CD8-positive, alpha-beta memory T cell (primary cell): ENCODE data around the gene WIZ. TPM values are rescaled to one million over a fixed set of nuclear protein-coding genes. Genes with fewer than 3 reads are reported as not detected.

Experiments
- CTCF ChIA-PET: fragments of 350-600 bp; sonication (Branson Sonifier 250); formaldehyde crosslinking; loops from one replicate; lab custom pipeline; 2021; ENCODE audit warnings: antibody characterized with exemption; lab: Charles Lee
- POLR2A ChIA-PET: fragments of 350-600 bp; sonication (Branson Sonifier 250); formaldehyde crosslinking; loops from one replicate; lab custom pipeline; 2021; ENCODE audit warnings: antibody characterized with exemption; lab: Charles Lee
- DNase-seq, 5 donors: peaks; one replicate each; pipeline versions ENCODE4 v3.0.0 to v3.0.0-alpha.2; 2020 to 2022; ENCODE audit warnings: mixed read lengths in 1 of 5
- H3K27ac ChIP-seq: one replicate; pipeline ENCODE4 v1.7.0; 2013; ENCODE audit warnings: low read depth, mild to moderate bottlenecking, low read length, moderate library complexity
- H3K27me3 ChIP-seq: 2 replicates; pipeline ENCODE4 v1.7.0; 2013; ENCODE audit warnings: low read length, mild to moderate bottlenecking; ENCODE audit not compliant: insufficient read depth, poor library complexity, severe bottlenecking
- H3K36me3 ChIP-seq: 2 replicates; pipeline ENCODE4 v1.7.0; 2013; ENCODE audit warnings: mild to moderate bottlenecking, low read length, moderate library complexity; ENCODE audit not compliant: insufficient read depth
- H3K4me1 ChIP-seq: 2 replicates; pipeline ENCODE4 v1.7.0; 2013; ENCODE audit warnings: mild to moderate bottlenecking, low read length, moderate library complexity; ENCODE audit not compliant: insufficient read depth
- H3K4me3 ChIP-seq: 2 replicates; pipeline ENCODE4 v1.7.0; 2013; ENCODE audit warnings: mild to moderate bottlenecking, low read length
- H3K9me3 ChIP-seq: 2 replicates; pipeline ENCODE4 v1.7.0; 2013; ENCODE audit warnings: mild to moderate bottlenecking, low read length
- H3K27ac Mint-ChIP-seq, 8 donors: one replicate each; pipeline ENCODE4 v1.8.0; 2020 to 2021; ENCODE audit warnings: mixed read lengths in 8 of 8, mild to moderate bottlenecking in 6 of 8, inconsistent platforms in 3 of 8, moderate library complexity in 3 of 8
- H3K27me3 Mint-ChIP-seq, 2 donors: one replicate each; pipeline ENCODE4 v1.8.0; 2020 to 2021; ENCODE audit warnings: mixed read lengths in 2 of 2, mild to moderate bottlenecking in 1 of 2, moderate library complexity in 1 of 2
- H3K36me3 Mint-ChIP-seq, 3 donors: one replicate each; pipeline ENCODE4 v1.8.0; 2020 to 2021; ENCODE audit warnings: mixed read lengths in 3 of 3, inconsistent platforms in 1 of 3, mild to moderate bottlenecking in 1 of 3
- H3K4me1 Mint-ChIP-seq, 3 donors: one replicate each; pipeline ENCODE4 v1.8.0; 2020 to 2021; ENCODE audit warnings: mixed read lengths in 3 of 3, inconsistent platforms in 1 of 3, mild to moderate bottlenecking in 1 of 3
- H3K4me3 Mint-ChIP-seq, 7 donors: one replicate each; pipeline ENCODE4 v1.8.0; 2020 to 2021; ENCODE audit warnings: mixed read lengths in 7 of 7, mild to moderate bottlenecking in 6 of 7, moderate library complexity in 4 of 7, inconsistent platforms in 2 of 7
- H3K9me3 Mint-ChIP-seq, 5 donors: one replicate each; pipeline ENCODE4 v1.8.0; 2020 to 2022; ENCODE audit warnings: mixed read lengths in 5 of 5, mild to moderate bottlenecking in 3 of 5, moderate library complexity in 2 of 5, inconsistent platforms in 1 of 5
- polyA plus RNA-seq: library from polyadenylated mRNA; unstranded; fragments of 300-500 nt; fragmentation: Illumina TruSeq; gene quantifications from one replicate; pipeline ENCODE4 v1.2.3, GENCODE V29; 2021
- total RNA-seq, 2 experiments: library from RNA; stranded (reverse); gene quantifications; one replicate each; pipeline ENCODE4 v1.2.3, GENCODE V29; 2021

Gene WIZ, protein sequence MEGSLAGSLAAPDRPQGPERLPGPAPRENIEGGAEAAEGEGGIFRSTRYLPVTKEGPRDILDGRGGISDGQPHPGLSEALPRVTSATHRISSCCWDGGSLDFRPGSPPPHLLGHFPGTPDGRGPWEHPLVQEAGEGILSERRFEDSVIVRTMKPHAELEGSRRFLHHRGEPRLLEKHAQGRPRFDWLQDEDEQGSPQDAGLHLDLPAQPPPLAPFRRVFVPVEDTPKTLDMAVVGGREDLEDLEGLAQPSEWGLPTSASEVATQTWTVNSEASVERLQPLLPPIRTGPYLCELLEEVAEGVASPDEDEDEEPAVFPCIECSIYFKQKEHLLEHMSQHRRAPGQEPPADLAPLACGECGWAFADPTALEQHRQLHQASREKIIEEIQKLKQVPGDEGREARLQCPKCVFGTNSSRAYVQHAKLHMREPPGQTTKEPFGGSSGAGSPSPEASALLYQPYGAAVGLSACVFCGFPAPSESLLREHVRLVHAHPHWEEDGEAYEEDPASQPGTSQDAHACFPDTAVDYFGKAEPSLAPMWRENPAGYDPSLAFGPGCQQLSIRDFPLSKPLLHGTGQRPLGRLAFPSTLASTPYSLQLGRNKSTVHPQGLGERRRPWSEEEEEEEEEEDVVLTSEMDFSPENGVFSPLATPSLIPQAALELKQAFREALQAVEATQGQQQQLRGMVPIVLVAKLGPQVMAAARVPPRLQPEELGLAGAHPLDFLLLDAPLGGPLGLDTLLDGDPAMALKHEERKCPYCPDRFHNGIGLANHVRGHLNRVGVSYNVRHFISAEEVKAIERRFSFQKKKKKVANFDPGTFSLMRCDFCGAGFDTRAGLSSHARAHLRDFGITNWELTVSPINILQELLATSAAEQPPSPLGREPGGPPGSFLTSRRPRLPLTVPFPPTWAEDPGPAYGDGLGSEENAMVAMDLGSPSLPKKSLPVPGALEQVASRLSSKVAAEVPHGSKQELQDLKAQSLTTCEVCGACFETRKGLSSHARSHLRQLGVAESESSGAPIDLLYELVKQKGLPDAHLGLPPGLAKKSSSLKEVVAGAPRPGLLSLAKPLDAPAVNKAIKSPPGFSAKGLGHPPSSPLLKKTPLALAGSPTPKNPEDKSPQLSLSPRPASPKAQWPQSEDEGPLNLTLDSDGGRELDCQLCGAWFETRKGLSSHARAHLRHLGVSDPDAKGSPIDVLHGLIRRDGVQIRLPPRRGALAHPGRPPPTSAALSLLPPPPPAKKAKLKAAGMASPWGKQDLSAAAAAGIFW (N-terminal part only)
- 10 to 100 TPM; 28.9 to 31.2 TPM for total RNA-seq
- 1.8 TPM for polyA plus RNA-seq

DNA sequence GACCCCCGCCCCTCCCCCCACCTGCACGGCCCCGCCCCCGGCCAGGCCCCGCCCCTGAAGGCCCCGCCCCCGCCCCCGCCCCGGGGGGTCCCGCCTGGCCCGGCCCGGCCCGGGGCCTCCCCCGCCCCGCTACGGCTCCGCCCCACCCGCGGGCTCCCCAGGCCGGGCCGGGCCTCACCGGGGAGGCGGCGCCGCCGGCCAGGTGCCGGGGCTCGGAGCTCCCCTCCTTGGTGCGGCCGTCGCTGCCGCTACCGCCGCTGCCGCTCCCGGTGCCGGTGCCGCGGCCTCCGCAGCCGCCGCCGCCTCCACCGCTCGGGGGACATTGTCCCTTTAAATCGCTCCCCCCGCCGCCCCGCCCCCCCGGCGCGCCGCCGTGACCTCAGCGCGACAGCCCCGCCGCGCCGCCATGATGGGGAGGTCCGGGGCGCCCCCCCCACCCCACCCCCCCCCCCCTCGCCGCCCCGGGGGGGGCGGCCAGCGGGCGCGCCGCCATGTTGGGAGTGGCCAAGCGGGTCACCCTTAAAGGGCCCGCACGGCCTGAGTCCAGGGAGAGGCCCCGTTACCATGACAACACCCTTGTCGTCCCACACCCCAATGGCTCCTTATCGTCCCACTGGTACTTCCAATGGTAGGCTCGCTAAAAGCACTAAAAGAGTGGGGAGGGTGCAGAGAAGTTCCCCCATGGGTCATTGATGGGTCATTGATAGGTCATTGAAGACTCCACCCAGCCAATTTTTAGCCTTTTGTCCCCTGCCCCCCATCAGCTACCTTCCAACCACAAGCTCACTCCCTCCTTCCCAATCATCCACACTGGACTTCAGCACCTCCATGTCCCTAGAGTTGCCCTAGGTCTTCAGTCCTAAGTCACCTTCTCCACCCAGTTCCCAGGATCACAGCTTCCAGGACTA lies at the start of gene WIZ:
Gene WIZ, minus strand, starts transcription at position 337 of the 908 bp plus-strand sequence. CDS start 1,649 bp downstream, outside the sequence.
- Mint-ChIP-seq H3K27me3 (peaks cover 0 to 8% of the 10 kb centered on the region in 2 donors), H3K27ac (peak within 1 kb of the TSS; percentile 90 to 98 (median 96)), H3K4me3 (peak within 1 kb of the TSS; percentile 79 to 94 (median 82)), H3K9me3 (no peaks in the 10 kb centered on the region), H3K36me3 (peaks cover 8 to 43% (median 9%) of the 10 kb centered on the region in 3 donors), H3K4me1 (peaks cover 25 to 37% (median 28%) of the 10 kb centered on the region in 3 donors)
- H3K9me3 ChIP-seq, result no peaks in the 10 kb centered on the region
- H3K4me3 ChIP-seq, result peak within 1 kb of the TSS; percentile 23
- H3K36me3 ChIP-seq, result peaks cover 24% of the 10 kb centered on the region
- peak within 1 kb of the TSS; percentile 27 for H3K27ac ChIP-seq
- DNase-seq, result peak; percentile 76 to 89 (median 85)
- POLR2A ChIA-PET, result interaction anchor here (0.5 to 1.7 kb wide), 3 partner anchors 14 to 62 kb away, joined by 3 to 7 read pairs (median 6); partner anchors contain the start of gene AKAP8L
- peaks cover 6% of the 10 kb centered on the region for H3K4me1 ChIP-seq
- H3K27me3 ChIP-seq, result no peaks in the 10 kb centered on the region
- CTCF ChIA-PET, result interaction anchor here (0.6 to 4.3 kb wide), 4 partner anchors 9 to 106 kb away, joined by 3 to 23 read pairs (median 12); partner anchors contain the start of gene AKAP8L

DNA sequence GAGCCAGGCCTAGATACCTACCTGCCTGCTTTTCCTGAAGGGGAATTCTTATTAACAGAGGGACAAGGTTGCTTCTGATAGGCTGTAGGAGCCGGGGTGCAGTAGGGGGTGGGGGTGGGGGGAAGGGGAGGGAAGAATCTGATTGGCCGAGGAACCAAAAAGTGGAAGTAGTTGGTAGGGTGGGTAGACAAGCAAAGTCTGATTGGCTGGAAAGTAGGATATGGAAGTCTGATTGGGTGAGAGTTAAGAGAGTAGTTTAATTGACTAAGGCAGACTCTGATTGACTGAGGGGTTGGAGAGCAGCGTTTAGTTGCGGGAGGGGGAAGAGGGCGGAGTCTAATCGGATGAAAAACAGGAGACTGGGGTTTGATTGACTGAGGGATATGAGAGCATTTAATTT lies 49.2 kb upstream of the WIZ start:
- Mint-ChIP-seq H3K27me3 (peaks cover 0 to 2% of the 10 kb centered on the region in 2 donors), H3K9me3 (no peaks in the 10 kb centered on the region), H3K36me3 (no peaks in the 10 kb centered on the region), H3K27ac (peak overlapping the region in 2 of 8 donors; percentile 37 to 87), H3K4me3 (no peak overlapping the region), H3K4me1 (peaks cover 3 to 19% (median 5%) of the 10 kb centered on the region in 3 donors)
- no peaks in the 10 kb centered on the region for H3K36me3 ChIP-seq
- no peaks in the 10 kb centered on the region for H3K27me3 ChIP-seq
- ChIA-PET CTCF (no interaction called here), POLR2A (no interaction called here)
- no peak for DNase-seq
- no peaks in the 10 kb centered on the region for H3K9me3 ChIP-seq
- no peaks in the 10 kb centered on the region for H3K4me1 ChIP-seq
- no peak overlapping the region for H3K4me3 ChIP-seq
- H3K27ac ChIP-seq, result no peak overlapping the region

DNA sequence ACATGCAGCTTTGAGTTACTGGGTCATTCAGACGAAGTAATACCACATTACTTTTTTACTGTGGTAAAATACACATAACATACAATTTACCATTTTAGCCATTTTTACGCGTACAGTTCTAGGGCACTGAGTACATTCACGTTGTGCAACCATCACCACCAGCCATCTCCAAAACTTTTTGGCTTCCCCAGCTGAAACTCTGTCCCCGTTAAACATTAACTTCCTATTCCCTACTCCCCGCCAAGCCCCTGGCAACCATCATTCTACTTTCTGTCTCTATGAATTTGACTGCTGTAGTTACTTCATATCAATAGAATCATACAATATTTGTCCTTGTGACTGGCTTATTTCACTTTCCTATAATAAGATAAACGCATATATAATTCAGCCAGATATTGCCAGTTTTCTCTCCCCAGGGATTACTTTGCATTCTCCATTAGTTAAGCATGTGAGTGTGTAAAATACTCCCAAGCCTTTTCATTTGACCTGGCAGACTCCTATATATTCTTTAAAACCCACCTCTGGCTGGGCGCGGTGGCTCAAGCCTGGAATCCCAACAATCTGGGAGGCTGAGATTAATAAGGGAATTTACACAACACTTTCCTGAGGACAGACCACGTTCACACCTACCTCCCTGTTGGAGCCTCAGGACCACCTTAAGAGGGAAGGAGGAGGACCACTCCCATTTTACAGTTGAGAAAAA lies 48.6 kb upstream of the WIZ start:
- H3K9me3 Mint-ChIP-seq, result no peaks in the 10 kb centered on the region
- peaks cover 3 to 19% (median 5%) of the 10 kb centered on the region in 3 donors for H3K4me1 Mint-ChIP-seq
- Histone ChIP-seq H3K9me3 (no peaks in the 10 kb centered on the region), H3K27ac (no peak overlapping the region), H3K4me1 (no peaks in the 10 kb centered on the region), H3K27me3 (no peaks in the 10 kb centered on the region), H3K4me3 (no peak overlapping the region), H3K36me3 (no peaks in the 10 kb centered on the region)
- no peaks in the 10 kb centered on the region for H3K36me3 Mint-ChIP-seq
- ChIA-PET POLR2A (no interaction called here), CTCF (no interaction called here)
- no peak overlapping the region for H3K27ac Mint-ChIP-seq
- DNase-seq, result no peak
- H3K27me3 Mint-ChIP-seq, result peaks cover 0 to 2% of the 10 kb centered on the region in 2 donors
- no peak overlapping the region for H3K4me3 Mint-ChIP-seq

DNA sequence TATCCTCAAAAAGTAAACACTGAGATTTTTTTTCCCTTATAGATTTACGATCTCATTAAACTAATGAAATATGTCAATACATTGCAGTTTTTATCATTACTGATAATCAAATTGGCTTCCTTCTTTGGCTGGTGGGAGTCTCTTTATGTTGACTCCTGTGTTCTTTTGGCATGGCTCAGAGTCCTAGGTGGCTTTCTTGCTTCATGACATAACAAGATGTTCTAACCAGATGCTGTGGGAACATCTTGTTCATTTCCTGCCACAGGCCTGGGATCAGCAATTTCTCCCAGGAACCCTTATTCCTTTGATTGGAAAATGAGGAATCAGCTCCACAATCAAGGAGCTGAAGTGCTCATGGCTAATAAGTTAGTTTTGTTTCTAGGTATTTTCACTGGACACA lies 45.4 kb upstream of the WIZ start:
- H3K36me3 Mint-ChIP-seq, result no peaks in the 10 kb centered on the region
- H3K9me3 Mint-ChIP-seq, result no peaks in the 10 kb centered on the region
- H3K27ac Mint-ChIP-seq, result no peak overlapping the region
- H3K4me1 Mint-ChIP-seq, result peaks cover 0 to 6% (median 0%) of the 10 kb centered on the region in 3 donors
- H3K4me3 ChIP-seq, result no peak overlapping the region
- H3K27ac ChIP-seq, result no peak overlapping the region
- ChIA-PET POLR2A (no interaction called here), CTCF (no interaction called here)
- H3K27me3 Mint-ChIP-seq, result peaks cover 0 to 2% of the 10 kb centered on the region in 2 donors
- no peak overlapping the region for H3K4me3 Mint-ChIP-seq
- no peaks in the 10 kb centered on the region for H3K36me3 ChIP-seq
- H3K9me3 ChIP-seq, result no peaks in the 10 kb centered on the region
- DNase-seq, result no peak
- no peaks in the 10 kb centered on the region for H3K4me1 ChIP-seq
- no peaks in the 10 kb centered on the region for H3K27me3 ChIP-seq

DNA sequence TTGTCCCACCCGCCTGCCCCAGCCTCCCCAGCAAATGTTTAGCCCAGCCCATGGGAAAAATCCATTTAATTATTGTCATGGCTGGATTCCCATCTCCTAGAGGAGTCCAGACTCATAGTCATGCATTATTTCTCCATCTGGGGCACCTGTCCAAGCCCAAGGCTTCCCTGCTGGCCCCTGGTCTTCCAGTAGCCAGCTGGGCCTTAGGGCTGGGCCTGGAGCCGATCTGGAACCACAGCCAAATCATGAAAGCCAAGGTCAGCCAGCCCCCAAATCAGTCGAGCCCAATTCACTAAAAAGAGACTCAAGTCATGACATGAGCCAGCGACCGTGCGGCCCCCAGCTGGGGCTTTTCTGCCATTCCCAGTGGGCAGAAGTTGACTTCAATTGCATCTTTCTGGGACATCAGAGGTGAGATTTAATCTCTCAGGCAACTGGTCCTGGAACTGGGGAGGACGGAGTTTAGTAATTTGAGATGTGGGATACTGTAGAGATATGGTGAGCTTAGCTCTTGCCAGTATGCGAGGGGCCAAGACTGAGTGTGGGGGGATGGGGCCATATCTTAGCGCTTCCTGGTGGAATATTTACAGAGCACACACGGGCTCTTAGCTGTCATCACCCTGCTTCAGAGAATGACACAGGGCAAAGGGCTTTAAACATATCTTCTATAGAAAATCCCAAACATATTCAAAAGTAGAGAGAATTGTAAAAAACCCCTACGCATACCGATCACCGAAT lies 38.9 kb upstream of the WIZ start:
- ChIA-PET POLR2A (no interaction called here), CTCF (no interaction called here)
- H3K9me3 ChIP-seq, result no peaks in the 10 kb centered on the region
- H3K4me3 ChIP-seq, result no peak overlapping the region
- H3K27ac Mint-ChIP-seq, result no peak overlapping the region
- no peak overlapping the region for H3K4me3 Mint-ChIP-seq
- H3K27me3 ChIP-seq, result no peaks in the 10 kb centered on the region
- no peaks in the 10 kb centered on the region for H3K4me1 ChIP-seq
- H3K27ac ChIP-seq, result no peak overlapping the region
- H3K9me3 Mint-ChIP-seq, result no peaks in the 10 kb centered on the region
- no peaks in the 10 kb centered on the region for H3K36me3 ChIP-seq
- no peak for DNase-seq
- H3K4me1 Mint-ChIP-seq, result peaks cover 0 to 3% (median 0%) of the 10 kb centered on the region in 3 donors
- H3K36me3 Mint-ChIP-seq, result no peaks in the 10 kb centered on the region
- H3K27me3 Mint-ChIP-seq, result no peaks in the 10 kb centered on the region

DNA sequence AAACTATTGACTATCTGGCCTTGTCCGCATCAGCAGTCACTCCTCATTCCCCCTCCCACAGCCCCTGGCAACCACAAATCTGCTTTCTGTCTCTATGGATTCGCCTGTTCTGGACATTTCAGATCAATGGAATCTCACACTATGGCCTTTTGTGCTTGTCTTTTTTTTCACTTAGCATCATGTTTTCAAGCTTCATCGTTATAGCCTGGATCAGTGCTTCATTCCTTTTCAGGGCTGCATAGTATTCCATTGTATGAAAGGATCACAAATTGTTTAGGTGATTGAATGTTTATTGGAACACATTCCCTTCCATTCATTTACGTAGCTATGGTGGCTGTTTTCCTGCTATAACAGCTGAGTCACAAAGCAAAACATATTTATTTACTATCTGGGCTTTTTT lies 37.3 kb upstream of the WIZ start:
- Mint-ChIP-seq H3K9me3 (no peaks in the 10 kb centered on the region), H3K27me3 (no peaks in the 10 kb centered on the region), H3K27ac (no peak overlapping the region), H3K36me3 (no peaks in the 10 kb centered on the region), H3K4me3 (no peak overlapping the region), H3K4me1 (peaks cover 0 to 4% (median 3%) of the 10 kb centered on the region in 3 donors)
- CTCF ChIA-PET, result interaction anchor here (0.7 to 1.0 kb wide), 2 partner anchors 64 to 234 kb away, joined by 3 read pairs; no protein-coding TSS in a partner anchor
- DNase-seq, result no peak
- Histone ChIP-seq H3K27me3 (no peaks in the 10 kb centered on the region), H3K36me3 (no peaks in the 10 kb centered on the region), H3K9me3 (no peaks in the 10 kb centered on the region), H3K4me3 (no peak overlapping the region), H3K27ac (no peak overlapping the region), H3K4me1 (no peaks in the 10 kb centered on the region)
- POLR2A ChIA-PET, result no interaction called here
